Gastrocnemius medialis (tissue), 4 donors: ENCODE measurements around the gene COBL.

ENCODE experiments used
- CTCF ChIP-seq, 5 experiments: fragments of 450-650 bp in 3 of 5; fragments of 200-600 bp in 2 of 5; sonication (generic) in 2 of 5; IDR thresholded peaks in 4 of 5; conservative IDR thresholded peaks in 1 of 5; 1 replicate in 4 of 5; 2 replicates in 1 of 5; pipeline ENCODE4 v1.5.1; 2016 to 2019; ENCODE audit warnings: antibody characterized with exemption in 5 of 5, mild to moderate bottlenecking in 3 of 5, moderate library complexity in 3 of 5
- POLR2A ChIP-seq, 2 donors: fragments of 450-650 bp; IDR thresholded peaks; one replicate each; pipeline ENCODE4 v1.6.1; 2017; ENCODE audit warnings: antibody characterized with exemption in 2 of 2, mild to moderate bottlenecking in 2 of 2, moderate library complexity in 2 of 2

GRCh38 chr7:51304729-51305128, 11.9 kb downstream of the COBL start:
- TF ChIP-seq CTCF (IDR thresholded peaks at IDR 0.05 in 4 of 5, conservative IDR thresholded peaks at IDR 0.05 in 1 of 5), result no peak
- no peak for TF ChIP-seq POLR2A (IDR thresholded peaks at IDR 0.05)
